Small intestine (tissue), 7 donors: ENCODE data around the gene BICC1. TPM values are rescaled to one million over a fixed set of nuclear protein-coding genes. Genes with fewer than 3 reads are reported as not detected.
A peak's percentile ranks its signal among the peaks of the same experiment; 100 is the strongest.

ENCODE experiments used
- DNase-seq, 2 donors: peaks; one replicate each; pipeline versions ENCODE4 v3.0.0 to v3.0.0-alpha.2; 2013
- FAIRE-seq: peaks from 2 replicates; lab custom pipeline; 2012; peaks lifted over from hg19 to GRCh38; lab: Jason Lieb, UNC
- H3K27ac ChIP-seq, 3 donors: one replicate each; pipeline ENCODE4 v1.5.1; 2013; ENCODE audit warnings: low read length in 2 of 3, mild to moderate bottlenecking in 2 of 3, control low read depth in 1 of 3, inconsistent platforms in 1 of 3, low read depth in 1 of 3, moderate library complexity in 1 of 3
- H3K27me3 ChIP-seq, 3 donors: one replicate each; pipeline ENCODE4 v1.6.1; 2013; ENCODE audit warnings: low read length in 3 of 3, inconsistent platforms in 1 of 3; ENCODE audit not compliant: control insufficient read depth in 3 of 3, insufficient read depth in 3 of 3
- H3K36me3 ChIP-seq, 3 donors: one replicate each; pipeline ENCODE4 v1.6.1; 2013; ENCODE audit warnings: low read length in 3 of 3, inconsistent platforms in 1 of 3, low read depth in 1 of 3, mild to moderate bottlenecking in 1 of 3, moderate library complexity in 1 of 3; ENCODE audit not compliant: control insufficient read depth in 3 of 3, insufficient read depth in 2 of 3
- H3K4me1 ChIP-seq, 3 donors: one replicate each; pipeline ENCODE4 v1.6.1; 2013; ENCODE audit warnings: low read length in 2 of 3, inconsistent platforms in 1 of 3, low read depth in 1 of 3, mild to moderate bottlenecking in 1 of 3, moderate library complexity in 1 of 3; ENCODE audit not compliant: control insufficient read depth in 3 of 3, insufficient read depth in 2 of 3
- H3K4me3 ChIP-seq, 3 donors: one replicate each; pipeline ENCODE4 v1.5.1; 2013; ENCODE audit warnings: low read length in 3 of 3, control low read depth in 1 of 3, inconsistent platforms in 1 of 3, low read depth in 1 of 3, mild to moderate bottlenecking in 1 of 3, moderate library complexity in 1 of 3
- H3K9me3 ChIP-seq, 2 donors: one replicate each; pipeline ENCODE4 v1.6.1; 2013; ENCODE audit warnings: low read depth in 1 of 2, low read length in 1 of 2; ENCODE audit not compliant: control insufficient read depth in 2 of 2, insufficient read depth in 1 of 2
- WGBS, 3 donors: extraction: QIAGEN DNeasy Blood & Tissue Kit; methylation state at CpG; one replicate each; pipeline ENCODE4 v1.1.7; 2013; 5-methylcytosine and 5-hydroxymethylcytosine counted together
- polyA plus RNA-seq, 4 donors: library from polyadenylated mRNA; stranded (reverse) in 3 of 4; unstranded in 1 of 4; fragments of 200-250 nt in 3 of 4; fragments of 120-200 nt in 1 of 4; gene quantifications; one replicate each; pipeline versions ENCODE4 v1.2.1 to v1.2.3, GENCODE V29; 2013
- donor health status: healthy with polysubstance abuse.
- donor health status: control.
- donor health status: control.
- donor health status: Bipolar disorder and iron deficiency.
- donor health status: healthy.

The BICC1 gene
- polyA plus RNA-seq, 4 donors: 0.81 to 4.7 (median 1.3) TPM; not detected in 1

DNA sequence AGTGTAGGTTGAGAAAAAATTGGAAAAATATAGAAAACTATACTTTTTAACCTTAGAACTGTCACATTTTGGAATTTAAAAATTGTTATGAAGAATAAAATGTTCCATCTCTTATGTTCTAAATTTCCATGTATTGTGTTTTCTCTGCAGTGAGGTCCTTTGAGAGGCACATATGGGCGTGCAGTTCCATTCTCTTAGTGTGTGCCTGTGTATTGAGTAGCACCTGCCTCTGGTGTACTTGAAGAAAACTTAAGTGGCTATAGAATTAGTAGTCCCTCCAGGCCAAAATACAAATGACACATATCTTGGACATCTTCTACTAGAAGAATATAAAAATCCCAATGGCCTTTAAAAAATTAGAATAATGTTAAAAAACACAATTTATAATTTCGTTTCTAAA lies 149.2 kb downstream of the BICC1 start:
- no peak for FAIRE-seq
- H3K9me3 ChIP-seq: peaks cover 0 to 12% of the 10 kb centered on the region in 2 donors
- WGBS, 3 donors: 31 to 37% (median 32%) methylated on average over 2 of the region's 2 CpGs

DNA sequence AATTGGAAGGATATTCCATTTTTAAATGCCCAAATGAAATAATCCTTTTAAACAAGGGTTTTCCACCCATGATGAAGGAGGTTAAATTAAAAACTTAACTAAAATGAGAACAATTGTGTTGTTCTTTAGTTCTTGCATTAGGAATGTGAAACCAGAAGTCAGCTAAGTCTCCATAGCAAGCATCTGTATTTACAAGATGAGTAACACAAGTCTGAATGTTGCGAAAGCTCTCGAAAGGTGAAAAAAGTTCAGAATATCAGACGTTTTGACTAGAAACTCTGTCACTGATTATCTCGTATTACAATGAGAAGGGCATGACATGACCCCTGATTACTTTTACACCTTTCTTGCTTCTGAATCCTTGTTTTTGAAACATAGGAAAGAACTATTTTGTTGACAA lies 149.6 kb downstream of the BICC1 start:
- peaks cover 0 to 12% of the 10 kb centered on the region in 2 donors for H3K9me3 ChIP-seq
- DNase-seq: peak in 1 of 2 donors; percentile 17
- H3K27me3 ChIP-seq: no peaks in the 10 kb centered on the region
- H3K4me1 ChIP-seq: no peaks in the 10 kb centered on the region
- WGBS, 3 donors: 61 to 69% (median 66%) methylated on average over 4 of the region's 4 CpGs
- H3K36me3 ChIP-seq: no peaks in the 10 kb centered on the region
- H3K27ac ChIP-seq: no peak overlapping the region
- H3K4me3 ChIP-seq: no peak overlapping the region
- no peak for FAIRE-seq

More for the DNA sequence above, 149.2 kb downstream of the BICC1 start:
- Histone ChIP-seq H3K4me3 (no peak overlapping the region), H3K27ac (no peak overlapping the region), H3K4me1 (no peaks in the 10 kb centered on the region), H3K27me3 (no peaks in the 10 kb centered on the region), H3K36me3 (no peaks in the 10 kb centered on the region)
- DNase-seq: no peak

DNA sequence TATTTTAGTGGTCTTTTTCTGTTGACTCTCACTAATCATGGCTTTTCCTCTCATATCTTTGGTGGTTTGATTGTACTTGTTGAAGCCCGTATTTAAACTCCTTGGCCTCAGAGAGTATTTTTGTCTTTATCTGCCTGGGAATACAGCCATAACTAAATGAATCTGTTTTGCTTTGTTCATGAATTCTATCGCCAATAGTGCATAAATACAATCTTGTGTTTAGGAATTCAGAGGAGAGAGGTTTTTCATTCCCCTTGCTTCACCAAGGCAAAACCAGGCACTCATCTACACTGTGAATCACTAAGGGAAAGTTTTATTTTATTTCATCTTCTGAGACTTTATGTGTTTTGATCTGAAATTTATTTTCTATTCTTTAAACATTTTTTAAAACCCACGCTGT lies 152.7 kb downstream of the BICC1 start:
- no peaks in the 10 kb centered on the region for H3K4me1 ChIP-seq
- no peak overlapping the region for H3K4me3 ChIP-seq
- no peak overlapping the region for H3K27ac ChIP-seq
- no peaks in the 10 kb centered on the region for H3K36me3 ChIP-seq
- H3K27me3 ChIP-seq: no peaks in the 10 kb centered on the region
- FAIRE-seq (no peak), DNase-seq (no peak)
- WGBS, 3 donors: 55 to 57% (median 56%) methylated on average over 3 of the region's 3 CpGs
- H3K9me3 ChIP-seq: peaks cover 0 to 12% of the 10 kb centered on the region in 2 donors

DNA sequence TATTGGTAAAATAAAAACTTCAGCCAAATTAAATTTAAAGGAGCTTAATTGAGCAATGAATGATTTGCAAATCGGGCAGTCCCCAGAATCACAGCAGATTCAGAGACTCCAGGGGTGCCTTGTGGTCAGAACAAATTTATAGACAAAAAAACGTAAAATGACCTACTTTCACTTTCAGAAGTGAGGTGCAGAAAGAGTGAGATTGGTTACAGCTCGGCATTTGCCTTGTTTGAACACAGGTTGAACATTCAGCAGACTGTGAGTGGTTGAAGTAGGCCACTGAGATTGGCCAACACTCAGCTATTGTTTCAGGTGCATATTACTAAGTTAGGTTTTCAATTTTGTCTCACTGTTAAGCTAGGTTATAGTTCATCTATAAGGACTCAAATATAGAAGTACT lies 153.4 kb downstream of the BICC1 start:
- FAIRE-seq: no peak
- no peak overlapping the region for H3K4me3 ChIP-seq
- peaks cover 0 to 12% of the 10 kb centered on the region in 2 donors for H3K9me3 ChIP-seq
- H3K27ac ChIP-seq: no peak overlapping the region
- no peaks in the 10 kb centered on the region for H3K4me1 ChIP-seq
- DNase-seq: peak in 1 of 2 donors; percentile 28
- 17 to 30% (median 22%) methylated on average over 3 of the region's 3 CpGs for WGBS, 3 donors
- H3K36me3 ChIP-seq: no peaks in the 10 kb centered on the region
- H3K27me3 ChIP-seq: no peaks in the 10 kb centered on the region

DNA sequence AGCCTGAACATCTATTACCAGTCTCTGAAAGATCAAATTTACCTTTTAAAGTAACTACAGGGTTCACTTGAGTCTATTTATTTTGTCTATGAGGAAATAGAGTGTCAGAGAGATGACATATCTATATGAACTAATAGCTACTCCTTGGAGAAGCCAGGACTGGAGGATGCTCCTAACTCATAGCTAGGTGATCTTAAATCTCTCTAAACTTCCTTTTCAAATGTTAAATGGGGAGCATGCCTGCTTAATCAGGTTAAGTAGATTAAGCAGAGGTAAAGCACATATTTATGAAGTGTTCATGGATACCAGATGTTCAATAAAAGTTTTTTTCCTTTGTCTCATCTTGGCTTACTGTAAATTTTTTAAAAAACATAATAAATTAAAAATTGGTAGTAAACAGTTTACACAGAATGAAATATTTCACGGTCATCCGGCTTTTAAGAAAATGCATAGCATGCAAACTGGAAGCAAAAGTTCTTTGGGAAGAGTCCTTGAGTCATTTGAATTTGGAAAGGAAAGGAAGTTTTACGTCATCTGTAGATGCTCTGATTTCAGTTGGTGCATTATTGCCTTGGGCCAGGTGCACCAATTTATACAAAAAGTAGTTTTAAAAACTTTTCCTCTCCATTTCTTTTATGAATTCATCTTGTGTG lies 155.1 kb downstream of the BICC1 start:
- H3K9me3 ChIP-seq: peaks cover 0 to 12% of the 10 kb centered on the region in 2 donors
- H3K27me3 ChIP-seq: no peaks in the 10 kb centered on the region
- 66 to 86% (median 77%) methylated on average over 3 of the region's 3 CpGs for WGBS, 3 donors
- H3K4me1 ChIP-seq: no peaks in the 10 kb centered on the region
- H3K4me3 ChIP-seq: no peak overlapping the region
- no peak for DNase-seq
- FAIRE-seq: no peak
- H3K36me3 ChIP-seq: no peaks in the 10 kb centered on the region
- no peak overlapping the region for H3K27ac ChIP-seq

DNA sequence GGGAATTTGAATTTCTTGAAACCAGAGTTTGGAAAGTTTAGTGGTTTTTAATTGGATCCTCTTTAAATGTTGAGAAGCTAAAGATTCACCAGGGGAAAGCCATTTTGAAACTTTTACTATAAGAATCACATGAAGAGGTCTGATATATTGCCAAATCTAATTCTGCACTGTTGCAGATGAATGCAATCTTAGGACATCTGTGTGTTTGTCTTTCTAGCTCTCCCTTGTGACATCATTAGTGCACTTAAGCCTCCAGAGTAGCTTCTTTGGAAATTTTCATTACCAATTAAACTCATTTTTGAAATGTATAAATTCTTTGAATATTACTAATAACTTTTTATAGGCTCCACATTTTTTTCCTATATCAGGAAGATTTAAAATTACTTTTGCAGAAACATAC lies 160.2 kb downstream of the BICC1 start:
- Histone ChIP-seq H3K4me1 (no peaks in the 10 kb centered on the region), H3K4me3 (no peak overlapping the region), H3K27ac (no peak overlapping the region), H3K27me3 (no peaks in the 10 kb centered on the region), H3K36me3 (no peaks in the 10 kb centered on the region), H3K9me3 (peaks cover 0 to 8% of the 10 kb centered on the region in 2 donors)
- DNase-seq (no peak), FAIRE-seq (no peak)

DNA sequence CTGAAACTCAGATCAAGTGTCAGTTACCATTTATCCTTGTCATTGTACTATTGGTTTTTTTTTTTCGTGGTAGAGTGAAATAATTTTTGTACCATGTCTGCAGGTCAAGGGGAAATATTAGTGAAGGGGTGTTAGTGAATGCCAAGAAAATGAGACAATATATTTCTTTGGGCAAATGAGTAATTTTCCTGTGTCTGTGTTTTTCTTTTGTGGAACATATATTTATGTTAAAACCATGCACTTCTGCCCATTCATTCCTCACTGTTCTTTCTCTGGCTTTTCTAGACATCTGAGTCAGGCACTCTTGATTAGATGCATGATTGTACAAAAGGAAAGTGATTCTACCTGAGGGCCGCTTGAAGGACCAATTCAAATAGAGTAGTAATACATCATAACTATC lies 161.6 kb downstream of the BICC1 start:
- FAIRE-seq (no peak), DNase-seq (no peak)
- WGBS, 3 donors: 53 to 81% (median 67%) methylated on average over 2 of the region's 2 CpGs
- Histone ChIP-seq H3K4me3 (no peak overlapping the region), H3K36me3 (no peaks in the 10 kb centered on the region), H3K27ac (no peak overlapping the region), H3K9me3 (peaks cover 0 to 8% of the 10 kb centered on the region in 2 donors), H3K4me1 (no peaks in the 10 kb centered on the region), H3K27me3 (no peaks in the 10 kb centered on the region)

DNA sequence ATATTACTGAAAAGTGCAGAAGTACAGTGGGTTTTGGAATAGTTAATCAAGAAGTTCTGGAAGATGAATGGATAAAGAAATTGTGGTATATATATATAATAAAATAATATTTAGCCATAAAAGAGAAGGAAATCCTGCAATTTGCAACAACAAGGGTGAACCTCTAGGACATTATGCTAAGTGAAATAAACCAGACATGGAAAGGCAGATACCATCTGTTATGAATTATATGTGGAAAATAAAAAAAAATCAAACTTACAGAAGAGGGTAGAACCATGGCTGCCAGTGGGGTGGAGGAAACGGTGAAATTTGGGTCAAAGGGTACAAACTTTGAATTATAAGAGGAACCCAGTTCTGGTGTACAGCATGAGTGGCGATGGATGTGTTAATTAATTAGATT lies 162.6 kb downstream of the BICC1 start:
- FAIRE-seq (no peak), DNase-seq (no peak)
- H3K27ac ChIP-seq: no peak overlapping the region
- no peaks in the 10 kb centered on the region for H3K27me3 ChIP-seq
- H3K4me1 ChIP-seq: no peaks in the 10 kb centered on the region
- WGBS, 3 donors: 79 to 88% (median 84%) methylated on average over 2 of the region's 2 CpGs
- no peaks in the 10 kb centered on the region for H3K36me3 ChIP-seq
- H3K9me3 ChIP-seq: peaks cover 0 to 8% of the 10 kb centered on the region in 2 donors
- no peak overlapping the region for H3K4me3 ChIP-seq

DNA sequence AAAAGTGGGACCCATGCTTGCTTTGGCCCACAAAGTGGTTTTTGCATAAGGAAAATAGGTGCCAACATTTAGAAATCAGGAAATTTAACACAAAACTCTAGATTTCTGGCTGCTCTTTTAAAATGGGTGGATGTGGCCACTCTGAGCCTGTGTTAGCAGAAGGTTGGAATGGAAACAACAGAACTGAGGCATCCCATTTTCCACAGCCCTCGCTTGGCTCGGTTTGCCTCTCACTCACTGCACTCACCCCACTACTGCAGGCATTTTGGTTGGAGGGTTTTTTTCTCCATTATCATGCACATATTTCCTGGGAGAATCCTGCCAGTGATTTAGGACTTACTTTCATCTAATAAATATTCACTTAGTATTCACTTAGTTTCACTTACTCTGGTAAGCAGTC lies 178.9 kb downstream of the BICC1 start:
- WGBS, 3 donors: 79 to 95% (median 84%) methylated on average over 2 of the region's 2 CpGs
- no peak overlapping the region for H3K4me3 ChIP-seq
- FAIRE-seq (no peak), DNase-seq (no peak)
- H3K4me1 ChIP-seq: no peaks in the 10 kb centered on the region
- peaks cover 0 to 15% of the 10 kb centered on the region in 2 donors for H3K9me3 ChIP-seq
- no peak overlapping the region for H3K27ac ChIP-seq
- no peaks in the 10 kb centered on the region for H3K27me3 ChIP-seq
- no peaks in the 10 kb centered on the region for H3K36me3 ChIP-seq
